ENCODE measurements around the gene ZNF92.
A peak's percentile ranks its signal among the peaks of the same experiment; 100 is the strongest.
"Not testable (repeated sequence)": the region's sequence is repeated elsewhere in the genome, so short reads cannot be mapped to it uniquely, and the experiment has no call there.

The ZNF92 gene

DNA sequence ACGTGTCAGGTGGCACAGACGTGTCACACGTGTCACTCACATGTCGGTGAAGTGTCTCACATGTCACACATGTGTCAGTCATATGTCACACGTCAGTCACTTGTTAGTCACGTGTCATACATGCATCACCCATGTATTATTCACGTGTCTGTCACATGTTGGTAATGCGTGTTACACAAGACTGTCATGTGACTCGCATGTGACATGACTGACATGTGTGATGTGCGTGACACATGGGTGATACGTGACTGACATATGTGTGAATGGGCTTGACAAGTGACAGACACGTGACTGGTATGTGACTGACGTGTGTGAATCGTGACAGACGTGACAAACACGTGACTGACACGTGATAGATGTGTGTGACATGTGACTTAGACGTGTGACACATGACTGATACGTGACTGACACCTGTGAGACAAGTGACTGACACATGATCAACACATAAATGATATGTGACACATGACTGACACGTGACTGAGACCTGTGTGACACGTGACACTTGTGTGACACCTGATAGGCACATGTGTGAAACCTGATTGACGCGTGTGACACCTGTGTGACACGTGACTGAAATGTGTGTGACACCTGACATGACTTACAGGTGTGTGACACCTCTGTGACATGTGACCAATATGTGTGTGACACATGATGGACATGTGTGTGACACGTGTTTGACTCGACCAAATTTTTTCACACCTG is 56.1 kb downstream of the ZNF92 start:
- DNase-seq = no peak

DNA sequence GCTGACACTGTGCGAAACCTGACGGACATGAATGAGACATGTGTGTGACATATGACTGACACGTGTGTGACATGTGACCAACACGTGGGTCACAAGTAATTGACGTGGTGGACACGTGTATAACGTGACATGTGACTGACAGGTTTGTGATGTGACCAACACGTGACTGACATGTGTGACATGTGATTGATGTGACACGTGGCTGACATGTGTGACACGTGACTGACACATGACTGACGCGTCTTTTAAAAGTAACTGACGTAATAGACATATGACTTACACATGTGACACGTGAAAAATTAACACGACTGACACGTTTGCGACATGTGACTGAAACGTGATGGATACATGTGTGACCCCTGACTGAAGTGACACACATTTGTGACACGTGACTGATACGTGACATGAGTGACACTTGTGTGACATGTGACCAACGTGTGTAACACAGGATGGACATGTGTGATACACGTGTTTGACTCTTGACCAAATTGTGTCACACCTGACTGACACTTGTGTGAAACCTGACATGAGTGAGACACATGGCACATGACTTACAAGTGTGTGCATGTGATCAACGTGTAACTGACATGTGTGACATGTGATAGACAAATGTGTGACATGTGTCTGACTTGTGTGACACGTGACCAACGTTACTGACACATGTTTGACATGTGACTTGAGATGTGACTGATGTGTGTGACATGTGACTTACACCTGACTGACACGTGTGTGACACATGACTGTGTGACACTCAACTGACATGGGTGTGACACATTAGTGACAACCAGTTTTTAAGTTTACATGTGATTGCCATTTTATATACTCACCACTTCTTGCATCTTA is 56.9 kb downstream of the ZNF92 start:
- DNase-seq = no peak

DNA sequence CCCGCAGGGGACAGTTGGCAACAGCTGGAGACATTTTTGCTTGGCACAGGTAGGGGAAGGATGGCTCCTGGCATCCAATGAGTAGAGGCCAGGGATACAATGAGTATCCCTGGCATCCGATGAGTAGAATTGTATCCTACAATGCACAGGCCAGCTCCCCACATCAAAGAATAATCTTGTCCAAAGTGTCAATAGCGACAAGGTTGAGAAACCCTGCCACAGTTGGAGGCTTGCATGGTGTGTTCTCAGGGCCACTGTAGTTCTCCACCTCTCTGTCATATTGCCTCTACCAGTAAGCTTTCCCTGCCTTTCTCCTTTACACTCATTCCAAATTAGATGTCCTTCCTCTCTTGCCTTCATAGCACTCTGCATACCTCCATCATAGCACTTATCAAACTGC is 60.7 kb downstream of the ZNF92 start:
- DNase-seq = no peak

DNA sequence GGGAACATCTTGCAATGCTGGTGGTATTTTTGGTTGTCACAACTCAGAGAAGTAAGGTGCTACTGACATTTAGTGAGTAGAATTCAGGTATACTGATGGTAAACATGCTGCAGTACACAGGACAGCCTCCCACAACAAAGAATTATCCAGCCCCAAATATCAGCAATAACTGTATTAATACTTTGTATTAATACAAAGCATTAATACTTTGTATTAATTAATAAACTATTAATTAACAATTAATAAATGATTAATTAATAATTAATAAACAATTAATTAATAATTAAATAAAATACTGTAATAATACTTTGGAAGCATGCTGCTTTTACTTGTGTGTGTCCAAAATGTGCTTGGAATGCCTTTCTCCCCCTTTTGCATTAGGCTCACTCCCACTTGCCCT is 62.5 kb downstream of the ZNF92 start:
- DNase-seq = no peak

GRCh38 chr7:65438598-65438997 is 64.9 kb downstream of the ZNF92 start:
- DNase-seq = no peak

GRCh38 chr7:65441010-65441409 is 67.4 kb downstream of the ZNF92 start:
- DNase-seq = no peak

GRCh38 chr7:65444205-65444842 is 70.7 kb downstream of the ZNF92 start:
- no peak for DNase-seq

- peak; percentile 64 for DNase-seq
These were observed 71.5 kb downstream of the ZNF92 start for GRCh38 chr7:65444899-65445823.

DNA sequence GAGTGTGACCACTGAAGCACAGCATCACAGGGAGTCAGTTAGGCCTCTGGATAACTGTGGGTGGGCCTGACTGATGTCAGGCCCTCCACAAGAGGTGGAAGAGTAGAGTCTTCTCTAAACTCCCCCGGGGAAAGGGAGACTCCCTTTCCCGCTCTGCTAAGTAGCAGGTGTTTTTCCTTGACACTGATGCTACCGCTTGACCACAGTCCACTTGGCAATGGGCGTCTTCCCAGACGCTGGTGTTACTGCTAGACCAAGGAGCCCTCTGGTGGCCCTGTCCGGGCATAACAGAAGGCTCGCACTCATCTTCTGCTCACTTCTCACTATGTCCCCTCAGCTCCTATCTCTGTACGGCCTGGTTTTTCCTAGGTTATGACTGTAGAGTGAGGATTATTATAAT is 73.4 kb downstream of the ZNF92 start:
- not testable (repeated sequence) for DNase-seq

- DNase-seq = no peak
These were observed 75.3 kb downstream of the ZNF92 start for GRCh38 chr7:65448816-65449504.

DNA sequence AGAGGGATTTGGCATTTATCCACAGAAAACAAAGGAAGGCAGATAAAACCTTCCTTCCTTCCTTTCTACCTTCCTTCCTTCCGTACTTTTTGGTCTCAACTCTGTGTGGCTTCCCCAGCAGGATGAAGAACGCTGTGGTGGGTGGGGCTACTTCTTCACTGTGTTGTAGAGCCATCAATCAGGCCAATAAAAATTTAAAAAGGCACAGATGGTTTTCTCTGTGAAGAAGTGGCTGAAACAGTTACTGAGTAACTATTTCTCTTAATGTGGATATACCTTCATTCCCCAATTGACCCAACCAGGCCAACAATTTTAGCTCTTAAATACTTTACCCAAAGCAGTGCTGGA is 75.8 kb downstream of the ZNF92 start:
- no peak for DNase-seq

All from NCI-H510A treated with DMSO at 0.1 percent for 48 hours (cell line).